GM23338 (cell line): Measurements from ENCODE around the gene SLC37A1.
"Not testable (repeated sequence)": the region's sequence is repeated elsewhere in the genome, so short reads cannot be mapped to it uniquely, and the experiment has no call there.

ENCODE experiments used
- CTCF ChIP-seq, 2 experiments: fragments of 200-600 bp in 1 of 2; sonication (generic) in 1 of 2; conservative IDR thresholded peaks; 2 replicates each; pipeline versions ENCODE4 v1.5.1 to v1.6.1; 2016 to 2017; ENCODE audit warnings: antibody characterized with exemption in 2 of 2, low read depth in 2 of 2, mild to moderate bottlenecking in 2 of 2, moderate library complexity in 1 of 2
- EZH2 ChIP-seq: fragments of 200-600 bp; sonication (generic); IDR thresholded peaks from one replicate; pipeline ENCODE4 v1.8.0; 2017; ENCODE audit warnings: antibody characterized with exemption, mild to moderate bottlenecking, low read depth; ENCODE audit not compliant: unreplicated experiment
- EZH2phosphoT487 ChIP-seq: fragments of 200-600 bp; sonication (generic); IDR thresholded peaks from one replicate; pipeline ENCODE4 v1.8.1; 2018; ENCODE audit warnings: antibody characterized with exemption; ENCODE audit not compliant: unreplicated experiment
- JUNB ChIP-seq: IDR thresholded peaks from one replicate; pipeline ENCODE4 v1.6.1; 2016; ENCODE audit warnings: antibody characterized with exemption; ENCODE audit not compliant: unreplicated experiment
- POLR2AphosphoS5 ChIP-seq: IDR thresholded peaks from 2 replicates; pipeline ENCODE4 v1.6.1; 2016; ENCODE audit warnings: antibody characterized with exemption, low read depth
- REST ChIP-seq: IDR thresholded peaks from one replicate; pipeline ENCODE4 v1.6.1; 2018; ENCODE audit warnings: antibody characterized with exemption; ENCODE audit not compliant: unreplicated experiment
- STAT1 ChIP-seq: IDR thresholded peaks from one replicate; pipeline ENCODE4 v1.6.1; 2016; ENCODE audit warnings: antibody characterized with exemption; ENCODE audit not compliant: unreplicated experiment
- ZNF114 ChIP-seq: fragments of 250-450 bp; sonication (Bioruptor Pico); IDR thresholded peaks from 2 replicates; pipeline ENCODE4 v1.5.0; 2020; ENCODE audit warnings: mild to moderate bottlenecking, moderate library complexity

GRCh38 chr21:42469726-42470125 lies 43.9 kb upstream of the SLC37A1 start:
- not testable (repeated sequence) for TF ChIP-seq EZH2phosphoT487; JUNB; CTCF (conservative IDR thresholded peaks at IDR 0.05; ENCODE audit: low read depth in 2 of 2); STAT1; REST; POLR2AphosphoS5; EZH2; ZNF114 (CRISPR knock-in tag)
